PC-9 (cell line): Measurements from ENCODE around the gene MINDY4.

Experiments
- CTCF ChIP-seq: fragments of 200-600 bp; sonication (generic); conservative IDR thresholded peaks from 2 replicates; pipeline ENCODE4 v1.6.1; 2017; ENCODE audit warnings: mixed run types, antibody characterized with exemption, mild to moderate bottlenecking, moderate library complexity
- EZH2 ChIP-seq: fragments of 200-600 bp; sonication (generic); IDR thresholded peaks from 2 replicates; pipeline ENCODE4 v1.8.0; 2017; ENCODE audit warnings: antibody characterized with exemption, low read depth

- TF ChIP-seq CTCF (no peak), EZH2 (no peak)
Observed at GRCh38 chr7:30899066-30899465, 127.8 kb downstream of the MINDY4 start.
